ENCODE data around the gene LDLRAD3.

DNA sequence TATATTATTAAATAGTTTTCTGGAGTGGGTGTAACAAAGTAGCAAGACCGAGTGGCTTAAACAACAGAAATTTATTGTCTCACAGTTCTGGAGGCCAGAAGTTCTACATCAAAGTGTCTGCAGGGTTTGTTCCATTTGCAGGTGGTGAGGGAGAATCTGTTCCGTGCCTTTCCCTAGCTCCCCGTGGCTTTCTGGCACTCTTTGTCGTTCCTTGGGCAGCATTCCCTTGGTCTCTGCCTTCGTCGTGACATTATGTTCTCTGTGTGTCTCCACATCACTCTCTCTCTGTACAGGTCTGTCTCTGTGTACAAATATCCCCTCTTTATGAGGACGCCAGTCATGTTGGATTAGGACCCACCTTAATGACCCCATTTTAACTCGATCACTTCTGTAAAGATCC, 38.2 kb downstream of the LDLRAD3 start:
- no peak for TF ChIP-seq POLR2A (IDR thresholded peaks at IDR 0.05)
- TF ChIP-seq CTCF (IDR thresholded peaks at IDR 0.05 in 8 of 11, conservative IDR thresholded peaks at IDR 0.05 in 3 of 11): no peak
- no peak for TF ChIP-seq POLR2AphosphoS5 (IDR thresholded peaks at IDR 0.05)

All from spleen (tissue), 7 donors.